ENCODE results near the gene ZNF219.

ZNF219 gene

GRCh38 chr14:21098076-21098891 lies at the start of gene ZNF219:
TSS of gene ZNF219 (minus strand) at chr14:21098655. CDS start at chr14:21093591, 5,064 bp downstream.
- peak; percentile 72 for DNase-seq (ENCODE audit: low read depth, low spot score)

GRCh38 chr14:21145437-21145836 lies 47.0 kb upstream of the ZNF219 start:
- no peak for DNase-seq (ENCODE audit: low read depth, low spot score)

GRCh38 chr14:21142357-21142756 lies 43.9 kb upstream of the ZNF219 start:
- no peak for DNase-seq (ENCODE audit: low read depth, low spot score)

GRCh38 chr14:21136024-21136423 lies 37.6 kb upstream of the ZNF219 start:
- DNase-seq (ENCODE audit: low read depth, low spot score) = no peak

GRCh38 chr14:21133901-21134300 lies 35.4 kb upstream of the ZNF219 start:
- DNase-seq (ENCODE audit: low read depth, low spot score) = peak; percentile 20

- no peak for DNase-seq (ENCODE audit: low read depth, low spot score)
These were observed 25.0 kb upstream of the ZNF219 start for GRCh38 chr14:21123429-21123828.

GRCh38 chr14:21121122-21121521 lies 22.7 kb upstream of the ZNF219 start:
- no peak for DNase-seq (ENCODE audit: low read depth, low spot score)

GRCh38 chr14:21120686-21121085 lies 22.2 kb upstream of the ZNF219 start:
- DNase-seq (ENCODE audit: low read depth, low spot score) = no peak

GRCh38 chr14:21118933-21119332 lies 20.5 kb upstream of the ZNF219 start:
- DNase-seq (ENCODE audit: low read depth, low spot score) = no peak

GRCh38 chr14:21113369-21113768 lies 14.9 kb upstream of the ZNF219 start:
- no peak for DNase-seq (ENCODE audit: low read depth, low spot score)

- no peak for DNase-seq (ENCODE audit: low read depth, low spot score)
These were observed 13.8 kb upstream of the ZNF219 start for GRCh38 chr14:21112255-21112654.

GRCh38 chr14:21109377-21110138 lies 11.1 kb upstream of the ZNF219 start:
- DNase-seq (ENCODE audit: low read depth, low spot score) = peak; percentile 80

GRCh38 chr14:21108791-21109190 lies 10.3 kb upstream of the ZNF219 start:
- DNase-seq (ENCODE audit: low read depth, low spot score) = no peak

GRCh38 chr14:21107283-21107800 lies 8.9 kb upstream of the ZNF219 start:
- no peak for DNase-seq (ENCODE audit: low read depth, low spot score)

- peak; percentile 64 for DNase-seq (ENCODE audit: low read depth, low spot score)
These were observed 8.2 kb upstream of the ZNF219 start for GRCh38 chr14:21106498-21107282.

- no peak for DNase-seq (ENCODE audit: low read depth, low spot score)
These were observed 7.7 kb upstream of the ZNF219 start for GRCh38 chr14:21106176-21106497.

GRCh38 chr14:21105095-21105494 lies 6.6 kb upstream of the ZNF219 start:
- DNase-seq (ENCODE audit: low read depth, low spot score) = no peak

- DNase-seq (ENCODE audit: low read depth, low spot score) = no peak
These were observed 6.1 kb upstream of the ZNF219 start for GRCh38 chr14:21104448-21105060.

- DNase-seq (ENCODE audit: low read depth, low spot score) = peak; percentile 79
These were observed 5.4 kb upstream of the ZNF219 start for GRCh38 chr14:21103710-21104447.

- no peak for DNase-seq (ENCODE audit: low read depth, low spot score)
These were observed 4.9 kb upstream of the ZNF219 start for GRCh38 chr14:21103411-21103709.

Measured in iPS DF 19.7 (cell line).